Testis (tissue), 2 donors: ENCODE measurements around the gene CD7.

ENCODE experiments used
- CTCF ChIP-seq, 3 experiments: fragments of 450-650 bp in 2 of 3; fragments of 200-600 bp in 1 of 3; sonication (generic) in 1 of 3; IDR thresholded peaks; one replicate each; pipeline ENCODE4 v1.5.1; 2016 to 2019; ENCODE audit warnings: antibody characterized with exemption in 3 of 3, mild to moderate bottlenecking in 2 of 3, moderate library complexity in 1 of 3
- POLR2A ChIP-seq: fragments of 450-650 bp; IDR thresholded peaks from one replicate; pipeline ENCODE4 v1.6.1; 2017; ENCODE audit warnings: antibody characterized with exemption, mild to moderate bottlenecking, moderate library complexity

- no peak for TF ChIP-seq CTCF (IDR thresholded peaks at IDR 0.05)
- no peak for TF ChIP-seq POLR2A
Observed at GRCh38 chr17:82295472-82295814, 22.0 kb downstream of the CD7 start.
